ENCODE results near the gene ASCC1.
"Not testable (repeated sequence)": the region's sequence is repeated elsewhere in the genome, so short reads cannot be mapped to it uniquely, and the experiment has no call there.

ASCC1 gene, protein sequence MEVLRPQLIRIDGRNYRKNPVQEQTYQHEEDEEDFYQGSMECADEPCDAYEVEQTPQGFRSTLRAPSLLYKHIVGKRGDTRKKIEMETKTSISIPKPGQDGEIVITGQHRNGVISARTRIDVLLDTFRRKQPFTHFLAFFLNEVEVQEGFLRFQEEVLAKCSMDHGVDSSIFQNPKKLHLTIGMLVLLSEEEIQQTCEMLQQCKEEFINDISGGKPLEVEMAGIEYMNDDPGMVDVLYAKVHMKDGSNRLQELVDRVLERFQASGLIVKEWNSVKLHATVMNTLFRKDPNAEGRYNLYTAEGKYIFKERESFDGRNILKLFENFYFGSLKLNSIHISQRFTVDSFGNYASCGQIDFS

GRCh38 chr10:72215611-72216549 lies at the start of gene ASCC1, which contains the start of gene ANAPC16:
Gene ASCC1, minus strand, starts transcription at chr10:72216276. Its CDS starts 2,978 bp downstream, at chr10:72213298.
Gene ANAPC16, plus strand, starts transcription at chr10:72216012. Its CDS starts 7,903 bp downstream, at chr10:72223915.
- DNase-seq = peak; percentile 65

DNA sequence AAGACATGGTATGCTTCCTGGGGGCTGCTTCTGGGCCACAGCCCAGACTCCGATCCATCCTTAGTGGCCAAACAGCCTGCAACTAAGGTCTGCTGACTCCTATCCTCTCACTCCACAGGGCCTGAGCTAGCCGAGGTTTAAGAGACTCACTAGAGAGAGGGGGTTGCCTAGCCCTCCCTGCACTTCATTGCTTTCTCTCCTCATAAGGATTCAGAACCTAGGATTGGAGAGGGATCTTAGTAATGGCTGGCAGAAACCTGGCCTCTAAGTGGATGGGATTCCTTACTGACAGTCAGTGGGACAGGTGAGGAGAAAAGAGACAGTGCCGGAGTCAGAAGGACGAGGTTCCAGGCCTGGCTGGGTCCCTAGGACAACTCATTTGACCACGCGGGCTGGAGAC lies 49.4 kb upstream of the ASCC1 start:
- DNase-seq = no peak

DNA sequence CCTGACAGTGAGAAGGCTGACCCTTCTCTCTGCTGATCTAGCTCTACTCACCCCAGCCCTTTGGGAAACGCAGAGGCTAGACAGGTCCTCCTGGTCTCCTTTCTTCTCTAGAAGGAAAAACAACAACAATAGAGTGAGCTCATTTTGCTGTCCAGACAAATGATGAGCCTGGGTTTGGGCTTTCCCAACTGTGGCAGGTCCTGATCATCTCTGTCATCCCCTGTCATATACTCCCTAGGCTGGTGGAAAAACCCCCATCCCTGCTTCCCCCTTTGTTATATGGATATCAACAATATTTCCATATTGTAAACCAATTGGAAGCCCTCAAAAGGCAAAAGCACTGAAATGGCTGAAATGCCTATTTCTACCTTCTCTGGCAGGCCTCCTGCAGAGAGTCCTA lies 48.5 kb upstream of the ASCC1 start:
- DNase-seq = no peak

GRCh38 chr10:72263613-72264241 lies 47.7 kb upstream of the ASCC1 start:
- no peak for DNase-seq

DNA sequence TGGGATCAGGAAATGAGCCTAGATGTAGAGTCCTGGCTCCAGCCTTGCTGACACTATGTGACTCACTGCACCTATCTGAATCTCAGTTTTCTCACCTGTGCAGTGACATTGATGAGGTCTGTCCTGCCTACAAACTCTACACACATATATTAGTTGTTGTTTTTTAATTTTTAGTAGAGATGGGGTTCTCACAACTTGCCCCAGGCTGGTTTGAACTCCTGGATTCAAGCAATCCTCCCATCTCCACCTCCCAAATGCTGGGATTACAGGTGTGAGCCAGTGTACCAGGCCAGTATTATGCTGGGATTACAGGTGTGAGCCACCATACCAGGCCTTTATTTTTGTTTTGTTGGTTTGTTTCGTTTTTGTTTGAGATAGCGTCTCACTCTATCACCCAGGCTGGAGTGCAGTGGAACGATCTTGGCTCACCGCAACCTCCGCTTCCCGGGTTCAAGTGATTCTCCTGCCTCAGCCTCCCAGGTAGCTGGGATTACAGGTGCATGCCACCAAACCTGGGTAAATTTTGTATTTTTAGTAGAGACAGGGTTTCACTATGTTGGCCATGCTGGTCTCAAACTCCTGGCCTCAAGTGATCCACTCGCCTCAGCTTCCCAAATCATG lies 45.8 kb upstream of the ASCC1 start:
- DNase-seq = no peak

- DNase-seq = no peak
These were observed 45.1 kb upstream of the ASCC1 start for GRCh38 chr10:72260976-72261783.

DNA sequence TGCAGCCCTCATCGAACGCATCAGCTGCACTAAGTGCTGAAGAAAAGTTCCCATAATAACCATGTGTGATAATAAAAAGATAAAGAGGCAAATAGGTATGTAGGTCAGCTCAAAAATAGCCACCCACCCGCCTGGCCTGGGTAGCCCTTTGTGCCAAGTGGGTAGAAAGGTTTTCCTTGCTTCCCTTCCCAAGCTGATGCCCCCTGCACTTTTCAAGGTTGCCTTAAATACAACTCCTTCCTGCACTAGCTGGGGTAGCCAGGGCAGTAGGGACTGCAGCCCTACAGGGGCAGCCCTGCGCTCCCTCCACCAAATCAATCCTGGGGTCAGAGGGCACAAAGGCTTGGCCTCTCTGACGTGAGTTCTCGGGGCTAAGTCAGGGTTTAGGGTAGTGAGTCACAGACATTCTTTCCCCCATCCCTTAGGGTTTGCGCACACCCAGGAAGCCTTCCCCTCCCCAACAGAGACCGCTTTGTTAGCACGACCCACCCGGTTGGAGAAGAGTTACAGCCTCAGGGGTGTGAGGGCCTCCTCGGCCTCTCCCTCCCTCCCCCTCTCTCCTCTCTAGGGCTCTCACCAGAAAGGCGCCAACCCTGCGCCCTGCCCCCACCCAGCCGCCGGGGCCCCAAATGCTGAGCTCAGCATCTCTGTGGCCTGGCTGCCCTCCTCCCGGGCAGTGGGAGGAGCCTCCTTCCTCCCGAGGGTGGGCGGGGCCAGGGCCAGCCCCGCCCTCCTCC lies 44.3 kb upstream of the ASCC1 start:
- peak; percentile 74 for DNase-seq

- DNase-seq = peak; percentile 82
These were observed 43.6 kb upstream of the ASCC1 start for GRCh38 chr10:72259491-72260238.

- no peak for DNase-seq
These were observed 42.5 kb upstream of the ASCC1 start for GRCh38 chr10:72258617-72259016.

- no peak for DNase-seq
These were observed 41.2 kb upstream of the ASCC1 start for GRCh38 chr10:72257051-72257892.

DNA sequence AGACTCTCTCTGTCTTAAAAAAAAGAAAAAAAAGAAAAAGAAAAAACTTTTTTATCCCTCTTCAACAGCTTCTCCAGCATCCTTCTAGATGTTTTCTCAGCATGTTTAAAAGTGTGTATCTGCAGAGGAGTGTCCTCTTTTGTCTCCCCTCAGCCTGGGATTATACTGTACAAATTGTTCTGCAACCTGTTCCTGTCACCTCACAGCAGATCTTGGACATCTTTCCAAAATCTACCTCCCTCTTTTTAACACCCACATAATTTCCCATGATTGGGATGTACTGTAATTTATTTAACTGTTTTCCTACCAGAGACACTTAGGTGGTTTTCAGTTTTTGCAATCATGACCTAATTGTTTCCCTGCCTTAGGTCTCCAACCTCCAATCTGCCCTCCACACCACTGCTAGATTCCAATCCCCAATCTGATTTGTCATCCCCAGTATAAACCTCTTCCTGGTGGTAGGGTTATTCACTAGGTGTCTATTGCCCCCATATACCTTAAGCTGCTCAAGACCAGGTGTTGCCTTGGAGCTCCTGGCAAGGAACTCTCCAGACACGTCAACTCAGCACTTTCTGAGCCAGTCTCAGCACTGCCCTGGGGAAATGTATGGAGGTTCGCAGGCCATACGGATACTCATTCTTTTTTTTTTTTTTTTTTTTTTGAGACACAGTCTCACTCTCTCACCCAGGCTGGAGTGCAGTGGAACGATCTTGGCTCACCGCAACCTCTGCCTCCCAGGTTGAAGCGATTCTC lies 40.1 kb upstream of the ASCC1 start:
- no peak for DNase-seq

DNA sequence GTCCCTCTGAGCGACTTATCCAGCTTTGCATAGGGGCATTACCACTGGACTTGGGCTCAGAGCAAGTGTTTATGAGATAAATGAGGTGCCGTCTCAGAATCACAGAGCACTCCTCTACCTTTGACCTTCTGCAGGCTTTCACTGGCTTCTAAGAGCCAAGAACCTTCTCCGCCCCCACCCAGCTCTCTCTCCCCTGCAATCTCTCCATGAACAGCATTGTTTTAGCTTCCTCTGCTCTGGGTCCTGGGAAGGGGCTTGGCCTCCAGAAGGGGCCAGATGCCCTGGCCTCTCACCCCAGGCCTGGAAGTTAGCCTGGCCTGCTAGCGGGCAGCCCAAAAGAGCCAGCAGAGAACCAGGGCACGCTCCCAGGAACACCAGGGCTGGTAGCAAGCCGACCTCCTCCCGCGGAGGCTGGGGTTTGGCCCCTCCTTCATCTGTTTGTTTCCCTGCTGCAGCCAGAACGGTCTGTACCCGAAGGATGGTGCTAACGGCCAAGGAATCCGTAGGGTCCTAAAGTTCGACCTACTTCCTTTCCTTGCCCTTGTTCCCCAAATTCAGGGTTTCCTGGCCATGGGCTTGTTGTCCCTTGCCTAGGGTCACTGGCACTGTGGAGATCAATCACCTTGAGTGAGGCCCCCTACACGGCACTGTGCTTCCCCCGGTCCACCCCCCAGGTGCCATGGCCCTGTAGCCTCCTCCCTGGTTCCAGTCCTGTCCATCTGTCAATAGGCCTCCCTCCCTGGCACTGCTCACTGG lies 38.9 kb upstream of the ASCC1 start:
- DNase-seq = no peak

DNA sequence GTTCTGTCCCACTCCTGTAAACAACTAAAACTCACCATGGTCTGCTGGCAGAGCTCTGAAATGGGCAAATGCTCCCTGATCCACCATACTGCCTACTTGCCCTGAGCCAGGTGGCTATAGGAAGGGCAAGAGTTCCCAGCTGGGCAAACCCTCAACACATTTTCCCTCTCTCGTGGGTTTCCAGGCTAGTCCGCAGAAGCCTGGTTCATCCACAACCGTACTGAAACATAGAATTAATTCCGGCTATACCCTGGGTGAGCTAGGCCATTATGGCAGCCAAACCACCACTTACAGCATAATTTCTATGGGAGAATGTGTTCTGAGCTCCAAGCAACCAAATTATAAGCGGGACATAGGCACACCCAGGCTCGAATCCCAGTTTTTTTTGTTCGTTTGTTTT lies 37.5 kb upstream of the ASCC1 start:
- DNase-seq = no peak

- DNase-seq = no peak
These were observed 36.9 kb upstream of the ASCC1 start for GRCh38 chr10:72252972-72253371.

DNA sequence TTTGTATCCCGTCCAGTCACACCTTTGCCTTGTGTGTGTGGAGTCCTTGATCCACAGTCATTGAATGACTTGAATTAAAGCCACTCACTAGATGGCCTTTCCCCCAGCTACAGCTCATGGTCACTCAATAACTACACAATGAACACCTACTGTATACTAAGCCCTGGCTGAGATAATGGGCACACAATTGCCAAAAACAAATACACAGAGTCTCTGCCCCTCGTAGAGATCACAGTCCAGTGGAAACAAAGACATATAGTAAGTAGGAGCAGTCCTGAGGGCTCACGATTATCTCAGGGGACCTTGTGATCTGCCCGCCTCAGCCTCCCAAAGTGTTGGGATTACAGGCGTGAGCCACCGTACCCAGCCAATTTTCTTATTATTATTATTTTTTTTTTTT lies 35.6 kb upstream of the ASCC1 start:
- DNase-seq = no peak

- no peak for DNase-seq
These were observed 34.6 kb upstream of the ASCC1 start for GRCh38 chr10:72250666-72251065.

- DNase-seq = not testable (repeated sequence)
These were observed 33.2 kb upstream of the ASCC1 start for GRCh38 chr10:72249176-72249862.
